ENCODE measurements around the gene CPED1. TPM values are rescaled to one million over a fixed set of nuclear protein-coding genes. Genes with fewer than 3 reads are reported as not detected.

CPED1 gene
- total and polyA plus RNA-seq, 10 of the 15 experiments (the other 5 are each of a cell fraction or from before 2014, with no cell fraction given) = 0.01 to 0.77 (median 0.10) TPM; not detected in 1

DNA sequence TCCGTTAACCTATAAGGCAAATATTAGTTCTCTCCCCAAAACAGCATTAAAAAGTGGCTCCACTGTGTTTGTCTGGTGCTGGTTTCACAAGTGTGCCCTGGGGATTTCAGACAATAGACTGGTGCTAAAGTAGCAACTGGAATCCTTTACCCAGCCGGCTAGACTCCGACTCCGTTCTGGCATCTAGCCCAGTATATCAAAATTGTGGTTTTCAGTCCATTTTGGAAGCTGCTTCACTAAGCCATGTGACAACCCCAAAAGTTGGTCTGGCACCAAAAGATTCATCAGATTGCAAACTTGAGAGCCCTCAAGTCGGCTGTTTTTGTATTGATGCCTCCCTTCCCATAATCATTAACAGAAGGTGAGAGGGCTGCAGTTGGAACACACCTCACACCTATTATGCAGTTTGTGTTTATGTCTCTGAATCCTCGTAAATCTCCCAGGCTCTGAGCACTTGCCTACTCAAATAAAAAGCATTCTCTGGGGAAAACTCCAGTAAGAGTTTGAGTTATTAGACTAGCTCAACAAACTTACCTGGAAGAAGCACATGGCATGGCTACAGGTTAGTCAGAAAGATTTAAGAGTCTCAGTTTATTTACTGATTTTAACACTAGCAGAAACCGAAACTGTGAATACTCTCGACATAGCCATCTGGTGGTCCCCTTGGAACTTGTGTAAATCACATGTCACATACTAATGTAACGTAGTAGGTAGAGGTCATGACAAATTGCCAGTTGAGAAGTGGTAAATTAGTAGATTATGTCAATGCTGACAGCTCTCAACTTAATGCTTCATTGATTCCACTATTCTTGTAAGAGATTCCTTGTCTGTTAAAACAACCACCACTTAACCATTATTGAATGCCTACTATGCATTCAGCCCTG lies 325.5 kb downstream of the CPED1 start (continued):
- TF ChIP-seq, protein P1, sequence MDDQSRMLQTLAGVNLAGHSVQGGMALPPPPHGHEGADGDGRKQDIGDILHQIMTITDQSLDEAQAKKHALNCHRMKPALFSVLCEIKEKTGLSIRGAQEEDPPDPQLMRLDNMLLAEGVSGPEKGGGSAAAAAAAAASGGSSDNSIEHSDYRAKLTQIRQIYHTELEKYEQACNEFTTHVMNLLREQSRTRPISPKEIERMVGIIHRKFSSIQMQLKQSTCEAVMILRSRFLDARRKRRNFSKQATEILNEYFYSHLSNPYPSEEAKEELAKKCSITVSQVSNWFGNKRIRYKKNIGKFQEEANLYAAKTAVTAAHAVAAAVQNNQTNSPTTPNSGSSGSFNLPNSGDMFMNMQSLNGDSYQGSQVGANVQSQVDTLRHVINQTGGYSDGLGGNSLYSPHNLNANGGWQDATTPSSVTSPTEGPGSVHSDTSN (IDR thresholded peaks at IDR 0.05; ENCODE audit: insufficient replicate concordance, low read depth, low read length) = peak; percentile 43
- TF ChIP-seq CBX5 (IDR thresholded peaks at IDR 0.05; ENCODE audit: low read depth) (no peak), ZZZ3 (IDR thresholded peaks at IDR 0.05; ENCODE audit: control insufficient read depth, insufficient read length, low read depth) (no peak), SMAD5 (IDR thresholded peaks at IDR 0.05; ENCODE audit: low read depth) (no peak), LARP7 (IDR thresholded peaks at IDR 0.05) (no peak), ZNF384 (IDR thresholded peaks at IDR 0.05; ENCODE audit: borderline replicate concordance, low read depth, low read length) (no peak), IRF4 (IDR thresholded peaks at IDR 0.05; ENCODE audit: low read depth, low read length) (0 out of 2 replicates have a peak, but pooled peaks have one; percentile 29), RBBP5 (conservative IDR thresholded peaks at IDR 0.05) (no peak), FOS (IDR thresholded peaks at IDR 0.05; ENCODE audit: borderline replicate concordance, extremely low read depth, insufficient read length) (no peak), JUNB (IDR thresholded peaks at IDR 0.05) (no peak), ZNF217 (IDR thresholded peaks at IDR 0.05) (no peak), WRNIP1 (IDR thresholded peaks at IDR 0.05; ENCODE audit: borderline replicate concordance, low read depth, low read length) (no peak), YY1 (IDR thresholded peaks at IDR 0.05; ENCODE audit: low read depth, low read length) (no peak)
- TF ChIP-seq, protein P2, sequence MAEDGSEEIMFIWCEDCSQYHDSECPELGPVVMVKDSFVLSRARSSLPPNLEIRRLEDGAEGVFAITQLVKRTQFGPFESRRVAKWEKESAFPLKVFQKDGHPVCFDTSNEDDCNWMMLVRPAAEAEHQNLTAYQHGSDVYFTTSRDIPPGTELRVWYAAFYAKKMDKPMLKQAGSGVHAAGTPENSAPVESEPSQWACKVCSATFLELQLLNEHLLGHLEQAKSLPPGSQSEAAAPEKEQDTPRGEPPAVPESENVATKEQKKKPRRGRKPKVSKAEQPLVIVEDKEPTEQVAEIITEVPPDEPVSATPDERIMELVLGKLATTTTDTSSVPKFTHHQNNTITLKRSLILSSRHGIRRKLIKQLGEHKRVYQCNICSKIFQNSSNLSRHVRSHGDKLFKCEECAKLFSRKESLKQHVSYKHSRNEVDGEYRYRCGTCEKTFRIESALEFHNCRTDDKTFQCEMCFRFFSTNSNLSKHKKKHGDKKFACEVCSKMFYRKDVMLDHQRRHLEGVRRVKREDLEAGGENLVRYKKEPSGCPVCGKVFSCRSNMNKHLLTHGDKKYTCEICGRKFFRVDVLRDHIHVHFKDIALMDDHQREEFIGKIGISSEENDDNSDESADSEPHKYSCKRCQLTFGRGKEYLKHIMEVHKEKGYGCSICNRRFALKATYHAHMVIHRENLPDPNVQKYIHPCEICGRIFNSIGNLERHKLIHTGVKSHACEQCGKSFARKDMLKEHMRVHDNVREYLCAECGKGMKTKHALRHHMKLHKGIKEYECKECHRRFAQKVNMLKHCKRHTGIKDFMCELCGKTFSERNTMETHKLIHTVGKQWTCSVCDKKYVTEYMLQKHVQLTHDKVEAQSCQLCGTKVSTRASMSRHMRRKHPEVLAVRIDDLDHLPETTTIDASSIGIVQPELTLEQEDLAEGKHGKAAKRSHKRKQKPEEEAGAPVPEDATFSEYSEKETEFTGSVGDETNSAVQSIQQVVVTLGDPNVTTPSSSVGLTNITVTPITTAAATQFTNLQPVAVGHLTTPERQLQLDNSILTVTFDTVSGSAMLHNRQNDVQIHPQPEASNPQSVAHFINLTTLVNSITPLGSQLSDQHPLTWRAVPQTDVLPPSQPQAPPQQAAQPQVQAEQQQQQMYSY (CRISPR knock-in tag; IDR thresholded peaks at IDR 0.05) = no peak
- TF ChIP-seq, protein P3, sequence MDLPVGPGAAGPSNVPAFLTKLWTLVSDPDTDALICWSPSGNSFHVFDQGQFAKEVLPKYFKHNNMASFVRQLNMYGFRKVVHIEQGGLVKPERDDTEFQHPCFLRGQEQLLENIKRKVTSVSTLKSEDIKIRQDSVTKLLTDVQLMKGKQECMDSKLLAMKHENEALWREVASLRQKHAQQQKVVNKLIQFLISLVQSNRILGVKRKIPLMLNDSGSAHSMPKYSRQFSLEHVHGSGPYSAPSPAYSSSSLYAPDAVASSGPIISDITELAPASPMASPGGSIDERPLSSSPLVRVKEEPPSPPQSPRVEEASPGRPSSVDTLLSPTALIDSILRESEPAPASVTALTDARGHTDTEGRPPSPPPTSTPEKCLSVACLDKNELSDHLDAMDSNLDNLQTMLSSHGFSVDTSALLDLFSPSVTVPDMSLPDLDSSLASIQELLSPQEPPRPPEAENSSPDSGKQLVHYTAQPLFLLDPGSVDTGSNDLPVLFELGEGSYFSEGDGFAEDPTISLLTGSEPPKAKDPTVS (IDR thresholded peaks at IDR 0.05; ENCODE audit: low read depth, low read length) = no peak
- TF ChIP-seq, protein P4, sequence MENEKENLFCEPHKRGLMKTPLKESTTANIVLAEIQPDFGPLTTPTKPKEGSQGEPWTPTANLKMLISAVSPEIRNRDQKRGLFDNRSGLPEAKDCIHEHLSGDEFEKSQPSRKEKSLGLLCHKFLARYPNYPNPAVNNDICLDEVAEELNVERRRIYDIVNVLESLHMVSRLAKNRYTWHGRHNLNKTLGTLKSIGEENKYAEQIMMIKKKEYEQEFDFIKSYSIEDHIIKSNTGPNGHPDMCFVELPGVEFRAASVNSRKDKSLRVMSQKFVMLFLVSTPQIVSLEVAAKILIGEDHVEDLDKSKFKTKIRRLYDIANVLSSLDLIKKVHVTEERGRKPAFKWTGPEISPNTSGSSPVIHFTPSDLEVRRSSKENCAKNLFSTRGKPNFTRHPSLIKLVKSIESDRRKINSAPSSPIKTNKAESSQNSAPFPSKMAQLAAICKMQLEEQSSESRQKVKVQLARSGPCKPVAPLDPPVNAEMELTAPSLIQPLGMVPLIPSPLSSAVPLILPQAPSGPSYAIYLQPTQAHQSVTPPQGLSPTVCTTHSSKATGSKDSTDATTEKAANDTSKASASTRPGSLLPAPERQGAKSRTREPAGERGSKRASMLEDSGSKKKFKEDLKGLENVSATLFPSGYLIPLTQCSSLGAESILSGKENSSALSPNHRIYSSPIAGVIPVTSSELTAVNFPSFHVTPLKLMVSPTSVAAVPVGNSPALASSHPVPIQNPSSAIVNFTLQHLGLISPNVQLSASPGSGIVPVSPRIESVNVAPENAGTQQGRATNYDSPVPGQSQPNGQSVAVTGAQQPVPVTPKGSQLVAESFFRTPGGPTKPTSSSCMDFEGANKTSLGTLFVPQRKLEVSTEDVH (IDR thresholded peaks at IDR 0.05; ENCODE audit: low read depth, partially characterized antibody) = no peak
- TF ChIP-seq, protein P5, sequence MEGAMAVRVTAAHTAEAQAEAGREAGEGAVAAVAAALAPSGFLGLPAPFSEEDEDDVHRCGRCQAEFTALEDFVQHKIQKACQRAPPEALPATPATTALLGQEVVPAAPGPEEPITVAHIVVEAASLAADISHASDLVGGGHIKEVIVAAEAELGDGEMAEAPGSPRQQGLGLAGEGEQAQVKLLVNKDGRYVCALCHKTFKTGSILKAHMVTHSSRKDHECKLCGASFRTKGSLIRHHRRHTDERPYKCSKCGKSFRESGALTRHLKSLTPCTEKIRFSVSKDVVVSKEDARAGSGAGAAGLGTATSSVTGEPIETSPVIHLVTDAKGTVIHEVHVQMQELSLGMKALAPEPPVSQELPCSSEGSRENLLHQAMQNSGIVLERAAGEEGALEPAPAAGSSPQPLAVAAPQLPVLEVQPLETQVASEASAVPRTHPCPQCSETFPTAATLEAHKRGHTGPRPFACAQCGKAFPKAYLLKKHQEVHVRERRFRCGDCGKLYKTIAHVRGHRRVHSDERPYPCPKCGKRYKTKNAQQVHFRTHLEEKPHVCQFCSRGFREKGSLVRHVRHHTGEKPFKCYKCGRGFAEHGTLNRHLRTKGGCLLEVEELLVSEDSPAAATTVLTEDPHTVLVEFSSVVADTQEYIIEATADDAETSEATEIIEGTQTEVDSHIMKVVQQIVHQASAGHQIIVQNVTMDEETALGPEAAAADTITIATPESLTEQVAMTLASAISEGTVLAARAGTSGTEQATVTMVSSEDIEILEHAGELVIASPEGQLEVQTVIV (IDR thresholded peaks at IDR 0.05; ENCODE audit: borderline replicate concordance, partially characterized antibody) = no peak
